ENCODE measurements around the gene WDR49. TPM values are rescaled to one million over a fixed set of nuclear protein-coding genes. Genes with fewer than 3 reads are reported as not detected.
A peak's percentile ranks its signal among the peaks of the same experiment; 100 is the strongest.

WDR49 gene
- total RNA-seq, 1 donor from 2014 or later = 1.8 TPM

DNA sequence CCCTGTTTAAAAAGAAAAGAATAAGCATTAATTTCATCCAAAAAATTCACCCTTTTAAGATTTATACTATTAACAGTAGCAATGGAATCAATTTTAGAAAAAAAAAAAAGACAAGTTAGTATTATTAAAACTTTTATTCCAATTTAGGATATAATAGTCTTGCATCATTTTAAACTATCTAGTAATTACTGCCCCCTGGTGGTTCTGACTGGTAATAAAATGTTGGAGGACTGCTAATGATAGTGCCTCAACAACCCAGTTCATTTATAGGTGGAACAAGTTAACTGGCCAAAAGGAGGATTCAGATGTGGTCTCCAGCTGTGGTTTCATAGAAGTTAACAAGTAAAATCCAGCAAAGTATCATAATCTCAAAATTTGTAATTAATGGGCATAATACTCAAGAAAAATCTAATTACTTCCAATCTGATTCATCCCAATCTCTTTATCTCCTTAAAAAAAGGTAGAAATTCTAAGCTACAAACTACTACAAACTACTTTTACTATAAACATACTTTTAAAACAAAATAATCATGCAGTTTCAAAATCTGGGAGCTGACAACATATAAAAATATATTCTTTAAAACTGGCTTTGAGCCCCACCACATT, 30.7 kb upstream of the WDR49 start:
- no peak overlapping the region for H3K27ac Mint-ChIP-seq (ENCODE audit: unreplicated experiment)
- no peaks in the 10 kb centered on the region for H3K27me3 Mint-ChIP-seq (ENCODE audit: unreplicated experiment)
- no peak overlapping the region for H3K4me3 Mint-ChIP-seq (ENCODE audit: unreplicated experiment)
- TF ChIP-seq, protein P1, sequence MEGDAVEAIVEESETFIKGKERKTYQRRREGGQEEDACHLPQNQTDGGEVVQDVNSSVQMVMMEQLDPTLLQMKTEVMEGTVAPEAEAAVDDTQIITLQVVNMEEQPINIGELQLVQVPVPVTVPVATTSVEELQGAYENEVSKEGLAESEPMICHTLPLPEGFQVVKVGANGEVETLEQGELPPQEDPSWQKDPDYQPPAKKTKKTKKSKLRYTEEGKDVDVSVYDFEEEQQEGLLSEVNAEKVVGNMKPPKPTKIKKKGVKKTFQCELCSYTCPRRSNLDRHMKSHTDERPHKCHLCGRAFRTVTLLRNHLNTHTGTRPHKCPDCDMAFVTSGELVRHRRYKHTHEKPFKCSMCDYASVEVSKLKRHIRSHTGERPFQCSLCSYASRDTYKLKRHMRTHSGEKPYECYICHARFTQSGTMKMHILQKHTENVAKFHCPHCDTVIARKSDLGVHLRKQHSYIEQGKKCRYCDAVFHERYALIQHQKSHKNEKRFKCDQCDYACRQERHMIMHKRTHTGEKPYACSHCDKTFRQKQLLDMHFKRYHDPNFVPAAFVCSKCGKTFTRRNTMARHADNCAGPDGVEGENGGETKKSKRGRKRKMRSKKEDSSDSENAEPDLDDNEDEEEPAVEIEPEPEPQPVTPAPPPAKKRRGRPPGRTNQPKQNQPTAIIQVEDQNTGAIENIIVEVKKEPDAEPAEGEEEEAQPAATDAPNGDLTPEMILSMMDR (IDR thresholded peaks at IDR 0.05; ENCODE audit: unreplicated experiment) = peak; percentile 97
- H3K4me1 Mint-ChIP-seq (ENCODE audit: unreplicated experiment) = no peaks in the 10 kb centered on the region
- DNase-seq (ENCODE audit: low spot score) = peak; percentile 73
- H3K9me3 Mint-ChIP-seq (ENCODE audit: unreplicated experiment) = no peaks in the 10 kb centered on the region
- peaks cover 7% of the 10 kb centered on the region for H3K36me3 Mint-ChIP-seq (ENCODE audit: low read depth, unreplicated experiment)

DNA sequence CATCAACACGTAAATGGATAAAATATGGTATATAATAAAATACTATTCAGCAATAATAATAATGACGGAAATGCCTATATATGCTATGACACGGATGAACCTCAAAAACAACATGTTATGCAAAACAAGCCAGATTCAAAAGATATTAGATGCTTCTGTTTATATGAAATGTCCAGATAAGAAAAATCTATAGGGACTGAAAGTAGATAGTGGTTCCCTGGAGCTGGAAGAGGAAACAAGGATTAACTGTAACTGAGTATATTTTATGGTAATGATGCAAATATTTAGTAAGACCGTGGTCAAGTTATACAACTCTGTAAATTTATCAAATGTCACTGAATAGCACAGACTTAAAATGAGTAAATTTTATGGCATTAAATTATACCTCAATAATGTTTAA, 25.8 kb upstream of the WDR49 start:
- Mint-ChIP-seq H3K9me3 (ENCODE audit: unreplicated experiment) (peaks cover 9% of the 10 kb centered on the region), H3K4me1 (ENCODE audit: unreplicated experiment) (no peaks in the 10 kb centered on the region), H3K4me3 (ENCODE audit: unreplicated experiment) (no peak overlapping the region), H3K27ac (ENCODE audit: unreplicated experiment) (no peak overlapping the region), H3K36me3 (ENCODE audit: low read depth, unreplicated experiment) (peaks cover 35% of the 10 kb centered on the region), H3K27me3 (ENCODE audit: unreplicated experiment) (no peaks in the 10 kb centered on the region)
- DNase-seq (ENCODE audit: low spot score) = no peak
- TF ChIP-seq, protein P1 (IDR thresholded peaks at IDR 0.05; ENCODE audit: unreplicated experiment) = no peak

DNA sequence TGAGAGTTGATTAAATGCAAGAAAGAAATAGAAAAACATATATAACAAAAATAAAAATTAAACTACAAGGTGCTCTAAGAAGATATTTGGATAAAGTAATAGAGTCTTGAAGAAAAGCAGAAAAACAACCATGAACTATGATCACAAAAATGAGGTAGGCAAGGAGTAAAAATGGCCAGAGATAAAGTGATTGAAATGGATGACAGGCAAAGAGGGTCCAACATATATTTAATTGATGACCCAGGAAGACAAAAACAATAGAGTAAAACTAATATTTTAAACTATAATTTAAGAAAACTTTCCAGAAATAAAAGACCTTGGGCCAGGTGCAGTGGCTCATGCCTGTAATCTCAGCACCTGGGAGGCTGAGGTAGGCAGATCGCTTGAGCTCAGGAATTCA, 22.1 kb upstream of the WDR49 start:
- Mint-ChIP-seq H3K36me3 (ENCODE audit: low read depth, unreplicated experiment) (peaks cover 45% of the 10 kb centered on the region), H3K27me3 (ENCODE audit: unreplicated experiment) (no peaks in the 10 kb centered on the region), H3K27ac (ENCODE audit: unreplicated experiment) (no peak overlapping the region), H3K9me3 (ENCODE audit: unreplicated experiment) (peaks cover 9% of the 10 kb centered on the region), H3K4me1 (ENCODE audit: unreplicated experiment) (peaks cover 12% of the 10 kb centered on the region), H3K4me3 (ENCODE audit: unreplicated experiment) (peak overlapping the region; percentile 22)
- TF ChIP-seq, protein P1 (IDR thresholded peaks at IDR 0.05; ENCODE audit: unreplicated experiment) = no peak
- no peak for DNase-seq (ENCODE audit: low spot score)

DNA sequence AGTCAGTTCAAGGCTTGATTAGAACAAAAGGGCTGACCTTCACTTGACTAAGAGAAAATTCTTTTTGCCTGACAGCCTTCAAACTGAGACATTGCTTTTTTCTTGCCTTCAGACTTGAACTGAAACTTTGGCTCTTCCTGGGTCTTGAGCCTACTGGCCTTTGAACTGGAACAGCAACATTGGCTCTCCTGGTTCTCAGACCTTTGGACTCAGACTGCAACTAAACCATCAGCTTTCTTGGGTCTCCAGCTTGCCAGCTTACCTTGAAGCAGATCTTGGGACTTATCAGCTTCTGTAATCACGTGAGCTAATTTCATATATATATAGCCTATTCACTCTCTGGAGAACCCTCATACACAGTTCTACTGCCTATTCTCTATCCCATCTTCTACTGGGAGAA, 19.5 kb upstream of the WDR49 start:
- TF ChIP-seq, protein P1 (IDR thresholded peaks at IDR 0.05; ENCODE audit: unreplicated experiment) = no peak
- Mint-ChIP-seq H3K4me1 (ENCODE audit: unreplicated experiment) (peaks cover 15% of the 10 kb centered on the region), H3K27ac (ENCODE audit: unreplicated experiment) (no peak overlapping the region), H3K4me3 (ENCODE audit: unreplicated experiment) (no peak overlapping the region), H3K36me3 (ENCODE audit: low read depth, unreplicated experiment) (peaks cover 48% of the 10 kb centered on the region), H3K9me3 (ENCODE audit: unreplicated experiment) (peaks cover 9% of the 10 kb centered on the region), H3K27me3 (ENCODE audit: unreplicated experiment) (no peaks in the 10 kb centered on the region)
- no peak for DNase-seq (ENCODE audit: low spot score)

DNA sequence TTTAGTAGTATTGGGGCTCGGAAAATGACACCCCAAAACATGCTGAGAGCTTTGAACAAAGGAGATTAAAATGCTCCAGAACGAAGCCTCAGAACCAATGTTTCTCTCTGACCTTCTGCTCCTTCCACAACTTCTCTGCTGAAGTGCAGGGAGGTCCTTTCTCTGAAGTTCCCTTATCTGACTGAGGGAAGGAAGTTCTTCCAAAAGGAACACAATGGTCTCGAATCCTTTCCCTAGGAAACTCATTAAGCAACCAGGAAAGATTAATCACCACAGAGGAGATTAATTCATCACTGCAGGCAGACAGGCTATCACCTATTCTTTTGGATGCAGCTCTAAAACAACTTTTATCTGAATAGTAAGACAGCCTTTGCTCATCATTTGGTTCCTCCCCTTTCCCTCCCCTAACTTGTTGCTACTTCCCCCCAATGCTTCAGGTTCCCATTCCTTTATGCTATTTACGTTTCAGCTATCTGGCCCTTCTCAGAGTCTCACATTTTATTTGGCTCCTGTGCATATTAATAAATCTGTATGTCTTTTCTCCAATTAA, 18.2 kb upstream of the WDR49 start:
- Mint-ChIP-seq H3K27ac (ENCODE audit: unreplicated experiment) (no peak overlapping the region), H3K9me3 (ENCODE audit: unreplicated experiment) (peaks cover 9% of the 10 kb centered on the region), H3K4me3 (ENCODE audit: unreplicated experiment) (peak overlapping the region; percentile 13), H3K4me1 (ENCODE audit: unreplicated experiment) (peaks cover 15% of the 10 kb centered on the region), H3K36me3 (ENCODE audit: low read depth, unreplicated experiment) (peaks cover 42% of the 10 kb centered on the region), H3K27me3 (ENCODE audit: unreplicated experiment) (no peaks in the 10 kb centered on the region)
- TF ChIP-seq, protein P1 (IDR thresholded peaks at IDR 0.05; ENCODE audit: unreplicated experiment) = no peak
- DNase-seq (ENCODE audit: low spot score) = no peak
